Erythroblast (primary cell): ENCODE data around the gene TOP2B.

Experiments
- GATA1 ChIP-seq: IDR thresholded peaks from 2 replicates; pipeline ENCODE4 v1.6.1; 2011; ENCODE audit warnings: low read depth, mild to moderate bottlenecking, control low read depth, low read length, moderate library complexity
- POLR2A ChIP-seq: IDR thresholded peaks from 2 replicates; pipeline ENCODE4 v1.6.1; 2011; ENCODE audit warnings: mild to moderate bottlenecking, low read length

GRCh38 chr3:25555695-25556437 is 108.8 kb downstream of the TOP2B start:
- no peak for TF ChIP-seq POLR2A
- no peak for TF ChIP-seq GATA1
